Upper lobe of right lung (tissue), 1 donor: ENCODE measurements around the gene ZNF835. TPM values are rescaled to one million over a fixed set of nuclear protein-coding genes. Genes with fewer than 3 reads are reported as not detected.

Experiments
- ATAC-seq: fragments of 200-7000 bp; cut with Tn5 transposase; one replicate; pipeline ENCODE4 v1.9.1; 2020; ENCODE audit warnings: mild to moderate bottlenecking, moderate library complexity
- DNase-seq: peaks from one replicate; pipeline ENCODE4 v3.0.0-alpha.2; 2020
- H3K27ac ChIP-seq: fragments of 200-600 bp; one replicate; pipeline ENCODE4 v1.8.0; 2022
- H3K27me3 ChIP-seq: fragments of 200-600 bp; one replicate; pipeline ENCODE4 v1.8.0; 2022; ENCODE audit warnings: mild to moderate bottlenecking
- H3K36me3 ChIP-seq: fragments of 200-600 bp; one replicate; pipeline ENCODE4 v1.8.0; 2022
- H3K4me1 ChIP-seq: fragments of 200-600 bp; one replicate; pipeline ENCODE4 v1.8.0; 2022
- H3K4me3 ChIP-seq: fragments of 200-600 bp; one replicate; pipeline ENCODE4 v1.8.0; 2022; ENCODE audit warnings: mild to moderate bottlenecking
- H3K9me3 ChIP-seq: fragments of 200-600 bp; one replicate; pipeline ENCODE4 v1.8.0; 2022
- intact Hi-C: fragments of 100-400 bp; cut with DNase I; formaldehyde crosslinking; loops from one replicate; pipeline ENCODE4 v1.11.0; 2022
- total RNA-seq: library from RNA; stranded (reverse); fragmentation: NEBNext Ultra II Directional; extraction: Animal tissue kit (Norgen Biotek cat#: 25700); gene quantifications from one replicate; pipeline ENCODE4 v1.2.1, GENCODE V29; 2021
- TF ChIP-seq, protein P1 (sequence below): fragments of 200-600 bp; IDR thresholded peaks from one replicate; pipeline ENCODE4 v1.8.0; 2022; ENCODE audit warnings: antibody characterized with exemption
- donor health status: DM: no; HTN: yes; CAD: no; lungs with severe emphysema.

ZNF835 gene
- total RNA-seq, 1 donor from 2014 or later, result 3.0 TPM

DNA sequence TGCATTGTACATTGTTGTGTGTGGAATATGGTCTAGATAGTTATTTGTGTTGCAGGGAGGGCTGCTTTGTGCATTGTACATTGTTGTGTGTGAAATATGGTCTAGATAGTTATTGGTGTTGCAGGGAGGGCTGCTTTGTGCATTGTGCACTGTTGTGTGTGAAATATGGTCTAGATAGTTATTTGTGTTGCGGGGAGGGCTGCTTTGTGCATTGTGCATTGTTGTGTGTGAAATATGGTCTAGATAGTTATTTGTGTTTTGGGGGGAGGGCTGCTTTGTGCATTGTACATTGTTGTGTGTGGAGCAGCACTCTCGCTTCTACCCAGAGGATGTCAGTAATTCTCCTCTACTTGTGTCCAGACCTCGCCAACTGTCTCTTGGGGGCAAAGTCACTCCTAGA is 36.3 kb upstream of the ZNF835 start:
- no peaks in the 10 kb centered on the region for H3K4me1 ChIP-seq
- no peaks in the 10 kb centered on the region for H3K36me3 ChIP-seq
- TF ChIP-seq, protein P1, sequence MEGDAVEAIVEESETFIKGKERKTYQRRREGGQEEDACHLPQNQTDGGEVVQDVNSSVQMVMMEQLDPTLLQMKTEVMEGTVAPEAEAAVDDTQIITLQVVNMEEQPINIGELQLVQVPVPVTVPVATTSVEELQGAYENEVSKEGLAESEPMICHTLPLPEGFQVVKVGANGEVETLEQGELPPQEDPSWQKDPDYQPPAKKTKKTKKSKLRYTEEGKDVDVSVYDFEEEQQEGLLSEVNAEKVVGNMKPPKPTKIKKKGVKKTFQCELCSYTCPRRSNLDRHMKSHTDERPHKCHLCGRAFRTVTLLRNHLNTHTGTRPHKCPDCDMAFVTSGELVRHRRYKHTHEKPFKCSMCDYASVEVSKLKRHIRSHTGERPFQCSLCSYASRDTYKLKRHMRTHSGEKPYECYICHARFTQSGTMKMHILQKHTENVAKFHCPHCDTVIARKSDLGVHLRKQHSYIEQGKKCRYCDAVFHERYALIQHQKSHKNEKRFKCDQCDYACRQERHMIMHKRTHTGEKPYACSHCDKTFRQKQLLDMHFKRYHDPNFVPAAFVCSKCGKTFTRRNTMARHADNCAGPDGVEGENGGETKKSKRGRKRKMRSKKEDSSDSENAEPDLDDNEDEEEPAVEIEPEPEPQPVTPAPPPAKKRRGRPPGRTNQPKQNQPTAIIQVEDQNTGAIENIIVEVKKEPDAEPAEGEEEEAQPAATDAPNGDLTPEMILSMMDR, result no peak
- no peaks in the 10 kb centered on the region for H3K27me3 ChIP-seq
- no peak for DNase-seq
- H3K9me3 ChIP-seq, result peaks cover 11% of the 10 kb centered on the region
- no peak overlapping the region for H3K27ac ChIP-seq
- H3K4me3 ChIP-seq, result no peak overlapping the region
- intact Hi-C loops, result no loop called here
- ATAC-seq, result no peak

DNA sequence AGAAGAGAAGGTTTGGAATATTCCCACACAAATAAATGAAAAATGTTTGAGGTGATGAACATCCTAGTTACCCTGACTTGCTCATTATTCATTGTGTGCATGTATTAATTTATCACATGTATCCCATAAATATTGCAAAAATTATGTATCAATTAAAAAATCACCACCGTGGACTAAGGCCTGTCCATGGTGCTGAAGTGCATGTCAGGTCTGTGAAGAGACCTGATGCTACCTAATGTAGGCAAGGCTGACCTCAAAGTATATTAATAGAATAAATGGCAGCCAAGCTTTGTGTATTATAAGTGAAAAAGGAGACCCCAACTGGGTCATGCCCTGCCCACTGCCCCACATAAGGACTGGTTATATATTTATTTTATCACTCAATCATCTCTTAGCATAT is 34.4 kb upstream of the ZNF835 start:
- no peak for DNase-seq
- TF ChIP-seq, protein P1, result no peak
- Histone ChIP-seq H3K4me3 (no peak overlapping the region), H3K4me1 (no peaks in the 10 kb centered on the region), H3K27me3 (no peaks in the 10 kb centered on the region), H3K36me3 (no peaks in the 10 kb centered on the region), H3K27ac (no peak overlapping the region), H3K9me3 (peaks cover 11% of the 10 kb centered on the region)
- intact Hi-C loops, result no loop called here
- no peak for ATAC-seq

DNA sequence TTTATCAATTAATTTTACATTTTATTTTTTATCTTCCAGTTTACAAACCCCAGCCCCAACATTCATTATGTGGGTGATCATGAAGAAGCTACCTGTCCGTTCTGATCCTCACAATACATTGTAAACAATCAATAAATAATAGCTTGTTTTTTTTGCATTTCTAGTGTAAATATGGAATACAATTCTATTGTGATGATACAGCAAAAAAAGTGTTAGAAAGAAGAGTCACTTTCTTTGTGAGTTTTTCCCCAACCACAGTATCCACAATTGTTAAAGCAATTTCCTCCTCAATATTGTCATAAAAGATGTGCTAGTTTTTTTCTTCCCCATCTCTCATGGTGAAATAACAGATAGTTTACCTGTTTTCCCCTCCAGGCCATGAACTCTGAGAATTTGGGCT is 30.3 kb upstream of the ZNF835 start:
- Histone ChIP-seq H3K4me3 (no peak overlapping the region), H3K4me1 (no peaks in the 10 kb centered on the region), H3K27me3 (no peaks in the 10 kb centered on the region), H3K36me3 (no peaks in the 10 kb centered on the region), H3K9me3 (peaks cover 11% of the 10 kb centered on the region), H3K27ac (no peak overlapping the region)
- TF ChIP-seq, protein P1, result no peak
- intact Hi-C loops, result no loop called here
- DNase-seq (no peak), ATAC-seq (no peak)

DNA sequence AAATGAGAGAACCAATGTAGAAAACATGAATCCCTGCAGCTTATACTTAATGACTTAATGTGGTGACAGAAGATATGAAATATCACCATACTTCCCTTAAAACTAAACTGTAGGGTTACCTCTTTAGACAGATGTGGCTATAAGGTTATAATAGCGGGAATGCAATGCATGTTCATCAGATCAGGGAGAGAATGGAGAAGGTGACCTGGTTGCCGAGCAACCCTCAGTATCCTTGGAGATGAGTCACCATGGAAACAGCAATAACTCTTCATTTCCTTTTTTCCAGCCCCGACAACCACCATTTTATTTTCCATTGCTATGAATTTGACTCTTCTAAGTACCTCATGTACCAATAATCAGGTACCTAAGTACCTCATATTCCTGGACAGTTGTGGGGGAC is 28.0 kb upstream of the ZNF835 start:
- TF ChIP-seq, protein P1, result no peak
- Histone ChIP-seq H3K36me3 (no peaks in the 10 kb centered on the region), H3K27me3 (no peaks in the 10 kb centered on the region), H3K4me1 (no peaks in the 10 kb centered on the region), H3K27ac (no peak overlapping the region), H3K9me3 (peaks cover 11% of the 10 kb centered on the region), H3K4me3 (no peak overlapping the region)
- no peak for ATAC-seq
- intact Hi-C loops, result no loop called here
- DNase-seq, result no peak

DNA sequence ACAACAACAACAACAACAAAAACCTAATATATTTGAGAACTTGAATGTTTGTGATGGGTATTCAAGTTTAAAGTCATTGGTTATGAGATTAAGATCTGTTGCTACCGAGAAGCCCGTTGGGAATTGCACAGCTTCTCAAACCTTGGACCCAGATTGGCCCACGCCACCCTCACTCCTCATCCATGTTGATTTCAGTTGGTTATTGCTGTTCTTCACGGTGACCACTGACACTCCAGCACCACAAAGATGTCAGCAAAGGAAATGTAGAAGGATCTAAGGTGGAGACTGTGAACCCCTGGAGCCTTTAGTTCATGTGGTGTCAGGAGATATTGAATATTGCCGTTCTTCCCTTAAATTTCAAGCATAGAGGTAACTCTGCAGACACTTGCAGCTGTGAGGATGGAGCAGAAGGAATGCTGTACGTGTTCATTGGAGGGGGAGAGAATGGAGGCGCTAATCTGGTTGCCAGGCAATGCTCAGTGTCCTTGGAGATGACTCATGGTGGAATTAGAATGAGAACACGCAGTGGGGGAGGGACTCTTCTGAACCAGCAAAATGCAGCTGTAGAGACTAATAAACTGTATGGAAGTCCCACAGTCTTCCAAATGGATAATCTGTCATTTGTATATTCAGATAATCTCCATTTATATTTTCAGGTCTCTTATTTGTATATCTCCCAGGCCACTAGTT is 20.8 kb upstream of the ZNF835 start:
- no peak overlapping the region for H3K4me3 ChIP-seq
- TF ChIP-seq, protein P1, result no peak
- no peaks in the 10 kb centered on the region for H3K4me1 ChIP-seq
- intact Hi-C loops, result no loop called here
- no peak for DNase-seq
- H3K36me3 ChIP-seq, result no peaks in the 10 kb centered on the region
- no peaks in the 10 kb centered on the region for H3K27me3 ChIP-seq
- H3K27ac ChIP-seq, result no peak overlapping the region
- ATAC-seq, result no peak
- no peaks in the 10 kb centered on the region for H3K9me3 ChIP-seq

DNA sequence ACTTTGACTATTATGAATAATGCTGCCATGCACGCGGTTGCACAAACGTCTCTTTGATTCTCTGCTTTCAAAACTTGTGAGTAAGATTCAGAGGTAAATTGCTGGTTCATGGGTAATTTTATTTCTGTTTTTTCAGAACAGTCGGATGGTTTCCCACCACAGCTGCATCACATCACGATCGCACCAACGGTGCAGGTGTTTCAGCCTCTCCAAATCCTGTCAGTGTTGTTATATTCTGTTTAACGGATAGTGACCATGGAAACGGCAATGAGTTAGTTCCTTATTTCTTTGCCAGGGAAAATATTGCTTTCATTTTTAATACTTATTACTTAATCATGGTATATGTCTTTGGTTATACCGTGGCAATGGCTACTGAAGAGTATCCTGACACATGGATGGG is 19.1 kb upstream of the ZNF835 start:
- TF ChIP-seq, protein P1, result no peak

More for the DNA sequence above, 19.1 kb upstream of the ZNF835 start:
- H3K4me3 ChIP-seq, result no peak overlapping the region
- H3K9me3 ChIP-seq, result no peaks in the 10 kb centered on the region
- intact Hi-C loops, result no loop called here
- H3K36me3 ChIP-seq, result no peaks in the 10 kb centered on the region
- H3K27me3 ChIP-seq, result no peaks in the 10 kb centered on the region
- no peaks in the 10 kb centered on the region for H3K4me1 ChIP-seq
- ATAC-seq (no peak), DNase-seq (no peak)
- H3K27ac ChIP-seq, result no peak overlapping the region
